NCI-H1436 treated with DMSO at 0.1 percent for 48 hours (cell line): Measurements from ENCODE around the gene SERTAD3.
"Not testable (repeated sequence)": the region's sequence is repeated elsewhere in the genome, so short reads cannot be mapped to it uniquely, and the experiment has no call there.

Source experiments
- DNase-seq: peaks from one replicate; lab custom pipeline; 2025; lab: John Stamatoyannopoulos, UW

SERTAD3 gene

GRCh38 chr19:40457953-40458596, 13.9 kb upstream of the SERTAD3 start:
- no peak for DNase-seq

DNA sequence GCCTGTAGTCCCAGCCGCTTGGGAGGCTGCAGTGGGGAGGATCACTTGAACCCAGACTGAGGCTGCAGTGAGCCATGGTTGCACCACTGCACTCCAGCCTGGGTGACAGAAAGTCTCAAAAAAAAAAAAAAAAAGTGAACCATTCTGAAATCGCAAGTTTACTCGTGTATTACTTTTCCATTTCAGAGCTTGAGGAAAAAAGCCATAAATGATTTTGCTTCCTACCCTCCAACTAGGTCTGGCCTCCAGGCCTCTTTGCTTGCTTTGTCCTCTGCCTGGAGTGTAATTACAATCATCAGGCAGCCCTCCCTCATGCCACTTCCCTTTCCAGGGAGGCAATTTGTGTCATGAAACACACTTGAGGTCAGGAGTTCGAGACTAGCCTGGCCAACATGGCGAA, 12.9 kb upstream of the SERTAD3 start:
- no peak for DNase-seq

GRCh38 chr19:40453943-40454342, 9.8 kb upstream of the SERTAD3 start:
- not testable (repeated sequence) for DNase-seq

DNA sequence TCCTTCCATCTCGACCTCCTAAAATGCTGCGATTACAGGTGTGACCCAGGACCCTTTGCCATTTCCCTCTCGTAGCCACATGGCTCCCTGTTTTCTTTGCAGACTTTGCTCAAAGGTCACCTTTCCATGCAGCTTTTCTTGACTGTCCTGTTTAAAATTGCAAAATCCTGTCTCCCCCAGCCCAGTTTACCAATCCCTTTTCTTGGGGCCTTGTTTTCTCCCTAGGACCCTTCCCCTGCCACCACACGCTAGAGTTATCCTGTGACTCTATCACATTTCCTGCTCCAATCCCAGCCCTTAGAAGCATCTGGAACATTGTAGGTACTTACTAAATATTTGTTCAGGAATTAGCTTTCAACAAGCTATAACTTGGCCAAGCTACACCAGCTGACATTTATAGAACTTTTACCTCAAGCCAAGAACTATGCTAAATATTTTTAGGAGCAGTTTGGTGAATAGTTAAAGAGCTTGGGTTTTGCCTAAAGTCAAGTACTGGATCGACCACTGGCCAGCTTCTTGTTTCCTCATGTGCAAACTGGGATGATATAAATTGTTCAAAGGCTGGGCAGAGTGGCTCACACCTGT, 9.1 kb upstream of the SERTAD3 start:
- no peak for DNase-seq

- DNase-seq: no peak
These were observed 7.9 kb upstream of the SERTAD3 start for GRCh38 chr19:40452016-40452415.

- DNase-seq: no peak
These were observed 6.5 kb upstream of the SERTAD3 start for GRCh38 chr19:40450664-40451063.

GRCh38 chr19:40449506-40449905, 5.4 kb upstream of the SERTAD3 start:
- DNase-seq: no peak

GRCh38 chr19:40446263-40446784, 2.2 kb upstream of the SERTAD3 start:
- no peak for DNase-seq

GRCh38 chr19:40445780-40446262, 1.7 kb upstream of the SERTAD3 start:
- DNase-seq: no peak

DNA sequence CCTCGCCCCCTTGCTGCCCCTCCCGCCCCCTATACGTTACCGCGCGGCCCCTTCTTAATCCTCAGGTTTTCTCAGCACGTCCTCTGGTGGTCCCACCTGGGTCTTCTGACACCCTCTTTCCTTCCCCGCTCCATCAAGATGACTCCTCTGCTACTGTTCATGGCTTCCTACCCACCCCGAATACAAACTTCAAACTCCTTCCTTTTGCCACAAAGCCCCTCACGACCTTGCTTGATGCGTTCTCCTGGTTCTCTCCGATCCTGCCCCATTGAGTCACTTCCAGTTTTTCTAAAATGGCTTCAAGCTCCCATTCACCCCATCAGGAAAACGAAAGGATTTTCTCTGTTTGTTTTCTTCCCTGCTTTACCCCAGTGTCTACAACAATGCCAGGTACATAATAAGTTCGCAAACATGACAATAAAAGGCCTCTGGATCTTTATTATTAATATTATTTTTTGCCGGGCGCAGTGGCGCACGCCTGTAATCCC, 734 bp upstream of the SERTAD3 start:
- DNase-seq: no peak

GRCh38 chr19:40443131-40443999, 770 bp downstream of the SERTAD3 start:
- peak; percentile 97 for DNase-seq

GRCh38 chr19:40442328-40443130, 1.6 kb downstream of the SERTAD3 start:
- DNase-seq: no peak

GRCh38 chr19:40441719-40442253, 2.3 kb downstream of the SERTAD3 start:
- no peak for DNase-seq

DNA sequence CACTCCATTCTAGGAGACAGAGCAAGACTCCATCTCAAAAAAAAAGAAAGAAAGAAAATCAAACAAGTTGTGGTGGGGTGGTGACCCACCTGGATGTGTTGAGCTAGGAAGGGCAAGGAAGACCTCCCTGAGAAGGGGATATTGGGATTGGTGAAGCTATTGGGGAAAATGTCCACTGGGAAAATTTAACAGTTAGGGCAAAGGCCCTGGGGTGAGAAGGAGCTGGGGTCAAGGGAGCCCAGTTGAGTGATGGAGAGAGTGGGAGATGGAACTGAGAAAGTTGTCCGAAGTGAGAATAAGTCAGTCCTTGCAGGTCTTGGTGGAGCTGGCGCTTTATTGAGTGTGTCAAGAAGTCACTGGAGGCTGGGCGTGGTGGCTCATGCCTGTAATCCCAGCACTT, 5.9 kb downstream of the SERTAD3 start:
- DNase-seq: no peak

DNA sequence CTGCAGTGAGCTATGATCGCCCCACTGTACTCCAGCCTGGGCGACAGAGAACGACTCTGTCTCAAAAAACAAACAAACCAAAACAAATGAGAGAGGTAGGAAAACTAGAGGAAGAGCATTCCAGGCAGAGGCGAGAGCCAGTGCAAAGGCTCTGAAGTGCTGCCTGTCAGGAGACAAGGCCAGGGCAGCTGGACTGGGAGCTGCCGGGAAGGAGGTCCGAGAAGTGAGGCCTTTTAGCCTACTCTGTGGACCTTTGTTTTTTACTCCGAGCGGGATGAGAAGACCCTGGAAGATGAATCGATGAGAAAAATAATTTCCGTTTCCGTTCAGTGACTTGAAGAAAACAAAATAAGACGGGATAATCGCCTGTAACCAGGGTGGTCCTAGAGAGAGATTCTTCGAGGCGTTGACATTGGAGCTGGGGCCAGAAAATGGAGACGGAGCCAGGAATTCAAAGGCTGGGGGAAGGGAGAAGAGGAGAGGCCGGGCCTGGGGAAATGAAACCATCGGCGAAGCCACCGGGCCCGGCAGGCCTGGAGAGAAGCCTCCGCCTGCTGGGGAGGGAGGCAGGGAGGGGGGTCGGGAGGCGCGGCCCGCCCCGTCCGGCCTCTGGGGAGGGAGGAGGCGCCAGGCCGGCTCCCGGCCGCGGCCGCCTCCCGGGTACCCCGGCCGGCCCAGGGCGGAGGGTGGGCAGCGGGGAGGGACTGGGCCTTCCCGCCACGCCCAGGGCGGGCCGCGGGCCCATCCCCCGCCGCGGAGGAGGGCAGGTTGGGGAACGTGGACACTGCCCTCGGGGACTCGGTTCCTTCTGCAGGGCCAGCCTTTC, 10.5 kb downstream of the SERTAD3 start:
- DNase-seq: peak; percentile 2

DNA sequence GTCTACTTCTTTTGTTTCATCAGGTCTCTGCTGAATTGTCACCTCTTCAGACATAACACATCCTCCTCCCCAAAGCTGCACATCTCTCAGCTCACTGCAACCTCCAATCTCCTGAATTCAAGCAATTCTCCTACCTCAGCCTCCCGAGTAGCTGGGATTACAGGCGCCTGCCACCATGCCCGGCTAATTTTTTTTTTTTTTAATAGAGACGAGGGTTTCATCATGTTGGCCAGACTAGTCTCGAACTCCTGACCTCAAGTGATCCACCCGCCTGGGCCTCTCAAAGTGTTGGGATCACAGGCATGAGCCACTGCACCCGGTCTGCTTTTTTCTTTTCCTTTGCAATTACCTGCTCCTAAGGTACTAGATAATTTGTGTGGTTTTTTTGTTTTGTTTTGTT, 11.4 kb downstream of the SERTAD3 start:
- DNase-seq: not testable (repeated sequence)

GRCh38 chr19:40431698-40432097, 12.4 kb downstream of the SERTAD3 start:
- DNase-seq: no peak

DNA sequence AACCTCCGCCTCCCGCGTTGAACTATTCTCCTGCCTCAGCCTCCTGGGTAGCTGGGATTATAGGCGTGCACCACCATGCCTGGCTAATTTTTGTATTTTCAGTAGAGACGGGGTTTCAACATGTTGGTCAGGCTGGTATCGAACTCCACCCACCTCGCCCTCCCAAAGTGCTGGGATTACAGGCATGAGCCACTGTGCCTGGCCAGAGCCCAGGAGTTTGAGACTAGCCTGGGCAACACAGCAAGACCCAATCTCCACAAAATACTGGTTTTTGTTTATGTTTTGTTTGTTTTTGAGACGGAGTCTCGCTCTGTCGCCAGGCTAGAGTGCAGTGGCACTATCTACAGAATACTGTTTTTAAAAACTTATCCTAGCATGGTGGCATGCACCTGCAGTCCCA, 13.9 kb downstream of the SERTAD3 start:
- DNase-seq: not testable (repeated sequence)

DNA sequence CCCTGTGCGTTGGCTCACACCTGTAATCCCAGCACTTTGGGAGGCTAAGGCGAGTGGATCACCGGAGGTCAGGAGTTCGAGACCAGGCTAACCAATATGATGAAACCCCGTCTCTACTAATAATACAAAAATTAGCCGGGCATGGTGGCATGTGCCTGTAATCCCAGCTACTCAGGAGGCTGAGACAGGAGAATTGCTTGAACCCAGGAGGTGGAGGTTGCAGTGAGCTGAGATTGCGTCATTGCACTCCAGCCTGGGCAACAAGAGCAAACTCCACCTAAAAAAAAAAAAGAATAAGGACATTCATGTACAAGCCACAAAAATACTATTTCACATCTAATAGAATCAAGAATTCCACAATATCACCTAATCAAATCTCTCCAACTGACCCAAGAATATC, 15.9 kb downstream of the SERTAD3 start:
- DNase-seq: not testable (repeated sequence)
